GM13976 (cell line): ENCODE results near the gene RASA3.

ENCODE experiments used
- DNase-seq: peaks from one replicate; pipeline ENCODE4 v3.0.0; 2012; ENCODE audit warnings: low spot score
- in situ Hi-C: fragments of 300-500 bp; cut with MboI; formaldehyde crosslinking; loops from one replicate; pipeline ENCODE4 v1.12.0; 2022; ENCODE audit warnings: low sequenced_read_pairs, mixed read lengths, inconsistent platforms; ENCODE audit not compliant: unreplicated experiment
- TF ChIP-seq, protein P1 (sequence below): IDR thresholded peaks from 2 replicates; pipeline ENCODE4 v1.5.1; 2012; ENCODE audit warnings: borderline replicate concordance, mild to moderate bottlenecking; ENCODE audit not compliant: insufficient read depth; ENCODE audit errors: extremely low read depth, missing control alignments, control extremely low read depth

RASA3 gene

DNA sequence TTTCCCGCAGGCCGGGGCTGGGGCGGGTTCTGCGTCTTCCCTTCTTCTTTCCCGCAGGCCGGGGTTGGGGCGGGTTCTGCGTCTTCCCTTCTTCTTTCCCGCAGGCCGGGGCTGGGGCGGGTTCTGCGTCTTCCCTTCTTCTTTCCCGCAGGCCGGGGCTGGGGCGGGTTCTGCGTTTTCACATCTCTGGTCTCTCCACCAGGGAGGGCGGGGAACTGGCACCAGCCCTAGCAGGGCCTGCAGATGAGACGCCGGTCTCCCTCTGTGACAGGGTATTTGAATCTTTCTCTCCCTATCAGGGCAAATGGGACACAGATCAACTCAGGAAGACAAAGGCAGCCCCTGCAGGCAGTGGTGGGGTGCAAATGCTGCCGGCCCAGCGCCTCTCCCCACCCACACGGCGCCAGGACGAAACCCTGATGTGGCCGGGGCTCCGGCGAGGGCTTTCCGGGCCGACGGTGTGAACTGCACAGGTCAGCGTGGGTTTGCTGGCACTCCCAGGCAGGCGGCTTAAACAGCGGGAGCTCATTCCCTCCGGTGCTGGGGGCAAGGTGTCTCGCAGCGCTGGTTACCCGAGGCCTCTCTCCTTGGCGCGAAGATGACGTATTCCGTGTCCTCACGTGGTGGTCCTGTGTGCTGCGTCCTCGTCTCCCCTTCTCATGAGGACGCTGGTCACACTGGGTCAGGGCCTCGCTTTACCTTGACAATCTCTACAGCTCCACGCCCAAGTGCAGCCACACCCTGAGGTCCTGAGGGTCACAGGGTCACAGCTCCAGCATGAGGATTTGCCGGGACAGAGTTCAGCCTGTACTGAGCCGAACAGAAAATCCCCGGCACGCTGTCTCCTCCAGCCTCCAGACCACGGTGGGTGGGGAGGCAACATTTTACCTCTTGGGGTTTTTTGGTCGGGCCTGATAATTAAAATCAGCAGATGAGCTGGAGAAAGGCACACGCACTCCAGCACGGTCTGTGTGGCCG lies 157.8 kb downstream of the RASA3 start:
- in situ Hi-C loops: no loop called here
- no peak for DNase-seq
- TF ChIP-seq, protein P1, sequence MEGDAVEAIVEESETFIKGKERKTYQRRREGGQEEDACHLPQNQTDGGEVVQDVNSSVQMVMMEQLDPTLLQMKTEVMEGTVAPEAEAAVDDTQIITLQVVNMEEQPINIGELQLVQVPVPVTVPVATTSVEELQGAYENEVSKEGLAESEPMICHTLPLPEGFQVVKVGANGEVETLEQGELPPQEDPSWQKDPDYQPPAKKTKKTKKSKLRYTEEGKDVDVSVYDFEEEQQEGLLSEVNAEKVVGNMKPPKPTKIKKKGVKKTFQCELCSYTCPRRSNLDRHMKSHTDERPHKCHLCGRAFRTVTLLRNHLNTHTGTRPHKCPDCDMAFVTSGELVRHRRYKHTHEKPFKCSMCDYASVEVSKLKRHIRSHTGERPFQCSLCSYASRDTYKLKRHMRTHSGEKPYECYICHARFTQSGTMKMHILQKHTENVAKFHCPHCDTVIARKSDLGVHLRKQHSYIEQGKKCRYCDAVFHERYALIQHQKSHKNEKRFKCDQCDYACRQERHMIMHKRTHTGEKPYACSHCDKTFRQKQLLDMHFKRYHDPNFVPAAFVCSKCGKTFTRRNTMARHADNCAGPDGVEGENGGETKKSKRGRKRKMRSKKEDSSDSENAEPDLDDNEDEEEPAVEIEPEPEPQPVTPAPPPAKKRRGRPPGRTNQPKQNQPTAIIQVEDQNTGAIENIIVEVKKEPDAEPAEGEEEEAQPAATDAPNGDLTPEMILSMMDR: no peak

DNA sequence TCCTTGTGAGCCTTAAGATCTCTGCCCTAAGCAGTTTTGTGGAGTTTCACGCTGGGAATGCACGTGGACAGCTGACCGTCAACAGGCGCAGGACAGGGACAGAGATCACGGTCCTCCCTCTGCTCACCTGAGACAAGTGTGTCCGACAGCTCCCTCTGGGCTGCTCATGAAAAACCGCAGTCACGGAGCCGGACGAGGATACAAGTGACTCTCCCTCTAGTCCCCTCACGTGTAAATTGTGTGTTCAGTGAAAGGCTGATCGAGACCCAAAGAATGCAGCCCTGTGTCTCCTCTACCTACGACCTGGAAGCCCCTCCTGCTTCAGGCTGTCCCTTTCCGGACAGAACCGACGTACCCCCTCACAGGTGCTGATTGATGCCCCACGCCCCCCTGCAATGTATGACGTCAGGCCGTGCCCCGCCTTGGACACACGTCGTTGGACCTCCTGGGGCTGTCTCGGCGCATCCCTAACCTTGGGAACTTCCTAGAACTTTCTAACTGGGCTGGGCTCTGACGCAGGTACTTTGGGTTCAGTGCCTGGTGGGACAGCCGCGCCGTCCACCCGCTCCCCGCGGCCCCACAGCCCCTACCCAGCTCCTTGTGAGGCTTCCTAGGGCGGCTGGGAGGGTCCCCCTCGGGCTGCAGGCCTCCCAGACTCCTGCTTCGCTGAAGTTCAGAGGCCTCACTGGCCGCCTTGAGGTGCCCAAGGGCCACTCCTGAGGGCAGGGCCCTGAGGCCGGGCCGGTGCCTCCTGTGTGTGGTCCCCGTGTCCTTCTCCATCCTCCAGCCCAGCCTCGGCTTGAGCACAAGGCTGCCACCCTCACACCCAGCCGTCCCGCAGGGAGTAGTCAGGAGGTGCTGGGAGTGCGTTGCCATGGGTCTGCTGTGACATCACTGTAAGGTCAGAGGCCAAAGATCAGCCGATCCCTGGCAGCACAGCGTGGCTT lies 158.9 kb downstream of the RASA3 start, which contains the start of gene C13orf46:
C13orf46 (minus strand) TSS at position 859 of the 947 bp plus-strand sequence; CDS start at position 780, 79 bp downstream.
- DNase-seq: no peak
- TF ChIP-seq, protein P1: no peak
- in situ Hi-C loops: no loop called here

DNA sequence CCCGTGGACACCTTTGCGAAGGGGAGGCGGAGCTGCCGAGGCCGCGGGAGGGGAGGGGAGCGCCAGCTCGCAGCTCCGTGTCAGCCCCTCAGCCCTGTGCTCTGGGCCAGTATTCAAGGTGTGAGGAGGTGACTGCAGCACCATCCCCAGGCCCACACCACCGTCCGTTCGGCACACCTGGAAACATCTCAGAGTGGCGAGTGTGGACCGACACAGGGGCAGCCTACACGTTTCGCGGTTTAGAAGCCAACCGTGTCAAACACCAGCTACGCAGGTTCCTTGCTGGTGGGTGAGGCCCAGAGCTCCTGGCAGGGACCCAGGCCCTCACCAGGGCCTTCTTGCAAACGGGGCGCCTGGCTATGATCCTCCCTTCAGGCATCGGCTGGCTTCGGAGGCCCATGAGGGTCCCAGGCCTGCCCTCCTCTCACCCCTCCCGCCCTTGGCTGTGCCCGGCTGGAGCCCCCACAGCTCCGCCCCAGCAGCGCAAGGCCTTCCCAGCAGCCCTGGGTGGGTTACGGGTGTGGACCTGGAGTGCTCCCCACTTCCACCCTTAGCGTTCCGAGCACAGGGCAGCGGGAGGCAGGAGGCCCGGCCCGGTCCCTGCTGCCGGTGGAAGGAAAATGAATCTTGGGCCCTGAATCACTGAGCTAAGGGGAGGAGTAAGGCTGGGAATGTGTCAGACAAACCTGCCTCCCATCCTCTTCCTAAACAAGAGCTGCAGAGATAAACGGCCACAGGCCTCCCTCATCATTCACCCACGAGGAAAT lies 159.8 kb downstream of the RASA3 start:
- no peak for DNase-seq
- in situ Hi-C loops: no loop called here
- TF ChIP-seq, protein P1: no peak

DNA sequence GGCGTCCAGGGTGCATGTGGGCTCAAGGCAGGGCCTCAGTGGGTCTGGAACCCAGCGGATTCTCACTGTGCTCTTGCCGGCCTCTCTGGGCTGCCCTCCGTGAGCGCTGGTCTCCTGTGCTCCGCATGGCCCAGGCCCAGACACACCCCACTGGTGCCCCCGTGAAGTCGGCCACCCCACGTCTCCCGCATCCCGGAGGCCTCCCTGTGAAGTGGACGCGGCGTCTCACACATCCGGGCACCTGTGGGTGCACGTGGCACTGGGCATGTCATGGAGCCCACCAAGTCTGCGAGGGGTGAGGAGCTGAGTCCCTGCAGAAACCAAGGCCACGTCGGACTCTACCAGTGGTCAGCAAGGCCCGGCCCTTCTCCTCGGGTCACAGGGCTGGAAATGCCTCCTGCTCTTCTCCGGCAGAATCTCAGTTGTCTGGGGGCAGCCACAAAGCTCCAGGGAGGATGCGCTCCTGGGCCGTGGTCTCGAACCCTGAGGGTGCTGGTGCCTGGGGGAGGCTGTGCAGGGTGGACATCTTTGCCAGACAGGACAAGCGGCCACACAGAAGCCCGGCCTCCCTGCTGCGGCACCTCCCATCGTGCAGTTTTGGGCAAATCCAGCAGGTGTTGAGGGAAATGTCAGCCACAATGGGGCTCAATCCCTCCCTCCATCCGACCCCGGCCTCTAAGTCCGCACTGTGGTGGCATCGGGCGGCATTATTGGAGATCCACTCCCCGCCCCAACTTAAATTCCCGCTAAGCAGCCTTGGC lies 160.8 kb downstream of the RASA3 start:
- DNase-seq: no peak
- TF ChIP-seq, protein P1: no peak
- in situ Hi-C loops: no loop called here

DNA sequence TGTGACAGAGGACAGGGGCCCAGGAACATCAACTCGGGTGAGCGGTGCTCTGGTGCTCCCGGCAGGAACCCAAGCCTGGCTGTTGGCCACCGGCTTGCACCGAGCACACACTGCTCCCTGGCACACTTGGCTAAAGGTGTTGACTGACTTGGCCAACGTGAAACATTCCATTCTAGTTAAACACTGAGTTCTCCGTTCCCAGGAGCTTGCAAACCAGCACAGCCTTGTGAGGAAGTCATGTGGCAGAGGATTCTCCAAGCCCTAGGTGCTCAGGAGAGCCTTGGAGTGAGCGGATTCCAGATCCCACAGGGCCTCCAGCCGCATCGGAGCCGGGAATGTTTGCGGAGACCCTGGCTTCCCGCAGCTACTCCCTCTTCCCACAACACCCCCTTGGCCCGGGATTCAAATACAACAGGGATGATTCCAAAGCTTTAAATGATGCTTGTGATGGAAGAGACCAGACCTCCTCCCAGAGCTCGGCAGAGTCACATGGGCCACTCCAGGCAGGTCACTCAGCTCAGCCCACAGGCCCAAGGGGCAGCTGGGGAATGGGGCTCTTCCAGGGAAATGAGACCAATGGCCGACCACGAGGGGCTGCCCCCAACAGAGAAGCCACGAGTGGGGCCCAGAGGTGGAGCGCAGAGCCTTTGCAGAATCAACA lies 161.5 kb downstream of the RASA3 start:
- TF ChIP-seq, protein P1: no peak
- in situ Hi-C loops: no loop called here
- DNase-seq: no peak
